ENCODE results near the gene TEC.

DNA sequence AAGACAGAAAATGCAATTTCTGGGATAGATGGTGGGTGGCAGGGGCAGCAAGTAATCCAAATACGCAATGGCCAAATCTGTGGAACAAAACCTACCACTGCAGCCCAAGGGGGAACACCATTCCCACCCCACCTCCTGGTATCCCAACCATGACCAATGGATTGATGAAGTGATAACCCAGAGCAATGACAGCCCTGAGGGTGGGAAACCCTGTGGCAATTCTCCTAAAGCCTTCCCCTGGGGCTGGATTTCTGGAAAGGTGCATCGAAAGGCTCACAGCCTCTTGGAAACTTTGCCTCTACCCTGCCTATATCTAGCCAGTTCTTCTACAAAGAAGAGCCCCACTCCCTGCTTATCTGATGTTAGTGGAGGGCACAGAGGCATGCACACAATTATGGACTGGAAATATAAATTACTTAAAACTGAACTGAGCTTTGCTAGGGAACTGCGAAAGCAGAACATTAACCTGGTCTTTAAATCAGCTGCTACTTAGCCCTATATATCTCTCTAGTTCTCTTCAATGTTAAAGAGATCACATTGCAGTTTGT lies 75.6 kb downstream of the TEC start:
- TF ChIP-seq, protein P1, sequence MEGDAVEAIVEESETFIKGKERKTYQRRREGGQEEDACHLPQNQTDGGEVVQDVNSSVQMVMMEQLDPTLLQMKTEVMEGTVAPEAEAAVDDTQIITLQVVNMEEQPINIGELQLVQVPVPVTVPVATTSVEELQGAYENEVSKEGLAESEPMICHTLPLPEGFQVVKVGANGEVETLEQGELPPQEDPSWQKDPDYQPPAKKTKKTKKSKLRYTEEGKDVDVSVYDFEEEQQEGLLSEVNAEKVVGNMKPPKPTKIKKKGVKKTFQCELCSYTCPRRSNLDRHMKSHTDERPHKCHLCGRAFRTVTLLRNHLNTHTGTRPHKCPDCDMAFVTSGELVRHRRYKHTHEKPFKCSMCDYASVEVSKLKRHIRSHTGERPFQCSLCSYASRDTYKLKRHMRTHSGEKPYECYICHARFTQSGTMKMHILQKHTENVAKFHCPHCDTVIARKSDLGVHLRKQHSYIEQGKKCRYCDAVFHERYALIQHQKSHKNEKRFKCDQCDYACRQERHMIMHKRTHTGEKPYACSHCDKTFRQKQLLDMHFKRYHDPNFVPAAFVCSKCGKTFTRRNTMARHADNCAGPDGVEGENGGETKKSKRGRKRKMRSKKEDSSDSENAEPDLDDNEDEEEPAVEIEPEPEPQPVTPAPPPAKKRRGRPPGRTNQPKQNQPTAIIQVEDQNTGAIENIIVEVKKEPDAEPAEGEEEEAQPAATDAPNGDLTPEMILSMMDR (IDR thresholded peaks at IDR 0.05): no peak
- TF ChIP-seq POLR2A (IDR thresholded peaks at IDR 0.05): no peak

All from thyroid gland (tissue), 4 donors.